IPS-NIHi11 (cell line): ENCODE data around the gene MPC2.
"Not testable (repeated sequence)": the region's sequence is repeated elsewhere in the genome, so short reads cannot be mapped to it uniquely, and the experiment has no call there.

Source experiments
- DNase-seq: peaks from one replicate; pipeline ENCODE4 v3.0.0; 2012; ENCODE audit warnings: mixed read lengths, low spot score

The MPC2 gene

DNA sequence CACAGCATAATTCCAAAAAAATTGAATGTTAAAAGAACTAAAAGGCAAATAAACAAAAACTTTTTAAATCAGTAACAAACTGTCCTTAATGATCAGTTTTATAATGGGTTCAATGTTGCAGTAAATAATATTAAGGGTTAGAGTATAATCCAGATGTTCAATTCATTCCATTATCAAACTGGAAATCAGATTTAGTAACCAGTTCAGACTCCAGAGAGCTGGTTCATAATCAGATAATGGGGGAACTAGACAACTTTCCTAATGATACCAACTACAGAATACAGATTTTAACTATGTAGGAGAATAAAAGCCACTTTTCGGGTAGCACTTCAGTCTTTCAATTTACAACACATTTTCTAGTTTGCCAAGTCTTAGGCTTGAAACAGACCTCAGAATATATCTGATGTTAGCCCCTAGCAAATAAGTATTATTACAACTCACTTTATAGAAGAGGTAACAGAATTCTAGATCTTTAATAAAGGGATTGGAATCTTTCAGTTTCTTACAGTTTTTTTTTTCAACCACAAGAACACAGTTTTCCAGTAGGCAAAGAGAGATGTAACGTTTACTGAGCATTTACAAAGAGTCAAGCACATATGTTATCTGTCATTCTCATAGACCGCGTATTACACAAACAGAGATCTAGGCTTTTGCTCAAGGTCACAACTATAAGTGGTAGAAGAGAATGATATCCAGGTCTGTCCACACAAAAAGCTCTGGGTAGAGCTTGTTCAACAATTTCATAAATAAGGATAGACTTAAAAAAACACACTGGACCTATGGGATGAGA, 2.3 kb downstream of the MPC2 start:
- no peak for DNase-seq

DNA sequence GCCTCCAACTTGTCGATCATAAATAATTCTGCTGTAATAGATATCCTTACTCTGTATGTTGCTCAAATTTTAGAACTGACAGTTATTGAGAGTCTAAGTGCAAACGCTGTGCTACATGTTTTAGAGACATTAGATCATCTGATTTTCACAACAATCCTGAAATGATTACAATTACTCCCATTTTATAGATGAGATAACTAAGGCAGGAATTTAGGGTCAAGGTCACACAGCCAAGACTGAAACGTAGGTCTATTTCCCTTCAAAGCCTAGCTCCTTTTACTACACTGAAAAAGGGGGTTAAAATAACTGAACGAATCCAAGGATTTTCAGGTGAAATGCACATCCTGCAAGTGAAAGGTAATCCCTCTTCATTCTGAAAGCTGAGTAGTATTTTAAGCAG, 3.1 kb downstream of the MPC2 start:
- DNase-seq = no peak

DNA sequence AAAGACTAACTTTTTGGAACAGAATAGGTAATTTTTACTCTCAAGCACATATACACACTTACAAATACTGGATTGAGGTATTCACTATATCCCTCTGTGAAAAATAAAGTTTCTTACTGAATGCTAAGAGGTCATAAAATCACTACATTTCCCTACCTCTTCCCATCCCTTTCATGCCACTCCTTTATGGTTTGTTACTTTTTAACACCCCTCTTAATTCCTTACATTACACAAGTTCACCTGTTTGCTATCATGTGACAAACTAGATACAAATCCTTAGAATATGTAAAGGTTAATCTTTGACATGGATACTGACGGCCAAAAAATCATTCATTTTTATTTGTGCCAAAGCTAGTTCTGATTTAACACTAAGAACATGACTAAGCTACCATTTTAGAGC, 7.1 kb downstream of the MPC2 start:
- DNase-seq = no peak

DNA sequence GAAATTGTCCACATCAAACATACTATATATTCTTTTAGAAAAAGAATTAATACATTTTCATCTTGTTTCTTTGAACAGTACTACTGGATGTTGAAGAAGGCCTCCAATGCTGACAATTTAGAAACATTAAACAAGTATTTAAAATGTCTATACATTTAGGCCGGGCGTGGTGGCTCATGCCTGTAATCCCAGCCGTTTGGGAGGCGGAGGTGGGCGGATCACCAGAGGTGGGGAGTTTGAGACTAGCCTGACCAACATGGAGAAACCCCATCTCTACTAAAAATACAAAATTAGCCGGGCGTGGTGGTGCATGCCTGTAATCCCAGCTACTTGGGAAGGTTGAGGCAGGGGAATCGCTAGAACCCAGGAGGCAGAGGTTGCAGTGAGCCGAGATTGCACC, 8.0 kb downstream of the MPC2 start:
- not testable (repeated sequence) for DNase-seq

DNA sequence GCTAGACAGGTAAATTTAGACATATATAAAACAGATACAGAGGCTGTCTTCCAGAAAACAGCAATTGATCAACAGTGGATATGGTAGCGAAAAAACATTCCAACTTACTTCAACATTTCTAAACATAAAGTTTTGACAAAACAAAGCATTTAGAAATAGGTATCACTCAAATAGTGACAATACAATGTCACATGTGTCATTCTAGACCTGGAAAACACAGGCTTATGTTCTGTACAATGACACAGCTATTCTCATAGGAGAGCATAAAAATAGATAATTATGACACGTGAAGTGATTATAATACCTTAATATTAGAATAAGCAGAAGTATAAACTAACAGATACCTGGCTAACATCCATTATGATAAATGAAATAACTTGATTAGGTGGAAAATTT, 8.4 kb downstream of the MPC2 start:
- no peak for DNase-seq

DNA sequence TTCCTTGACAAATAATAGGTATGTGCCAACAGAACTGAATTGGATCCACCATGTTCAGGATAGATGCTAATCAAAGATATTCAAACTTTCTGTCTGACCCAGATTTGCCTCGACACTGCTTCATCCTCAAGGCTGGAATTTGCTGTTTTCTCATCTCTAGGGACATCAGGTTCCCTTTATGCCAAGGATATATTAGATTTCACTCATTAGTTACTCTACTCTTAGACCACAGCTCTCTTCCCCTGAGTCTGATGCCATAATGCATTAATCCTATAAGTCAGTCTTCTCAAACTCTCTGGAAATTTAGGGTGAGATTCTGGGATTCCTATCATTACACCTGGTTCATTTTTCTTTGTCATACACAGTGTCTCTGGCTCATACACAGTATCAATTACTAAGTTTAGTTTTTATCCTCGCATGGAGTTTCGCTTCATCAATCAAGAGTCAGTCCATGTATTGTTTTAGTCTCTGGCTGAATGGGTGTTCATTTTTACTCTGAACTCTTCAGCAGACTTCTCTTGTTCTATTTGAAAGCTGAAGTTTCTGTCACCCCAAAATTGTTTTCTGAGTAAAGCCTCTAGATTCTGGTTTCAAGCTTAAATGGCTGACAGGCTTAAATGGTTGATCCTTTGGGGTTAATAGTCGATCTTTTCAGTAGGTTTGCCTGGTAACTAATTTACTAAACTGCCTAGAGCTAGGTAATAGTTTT, 9.7 kb downstream of the MPC2 start:
- no peak for DNase-seq

DNA sequence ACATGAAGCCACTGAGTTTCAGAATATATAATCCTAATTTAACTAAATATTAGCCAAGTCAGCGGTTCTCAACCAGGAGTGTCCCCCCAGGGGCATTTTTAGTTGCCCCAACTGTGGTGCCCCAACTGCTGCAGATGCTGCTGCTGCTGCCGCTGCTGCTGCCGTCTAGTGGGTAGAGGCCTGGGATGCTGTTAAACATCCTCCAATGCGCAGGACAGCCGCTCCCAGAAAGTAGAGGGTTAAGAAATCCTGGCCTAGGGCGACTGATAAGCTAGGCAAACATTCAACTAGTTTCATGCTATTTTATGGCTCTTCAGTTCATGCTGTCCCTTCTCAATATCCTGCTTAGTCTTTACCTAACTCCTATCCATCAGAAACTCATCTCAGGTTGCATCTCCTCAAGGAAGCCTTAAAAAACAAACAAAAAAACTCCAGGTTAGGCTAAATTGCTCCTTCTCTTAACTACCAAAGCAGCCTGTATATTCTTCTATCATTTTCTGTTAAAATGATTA, 10.3 kb downstream of the MPC2 start:
- no peak for DNase-seq

DNA sequence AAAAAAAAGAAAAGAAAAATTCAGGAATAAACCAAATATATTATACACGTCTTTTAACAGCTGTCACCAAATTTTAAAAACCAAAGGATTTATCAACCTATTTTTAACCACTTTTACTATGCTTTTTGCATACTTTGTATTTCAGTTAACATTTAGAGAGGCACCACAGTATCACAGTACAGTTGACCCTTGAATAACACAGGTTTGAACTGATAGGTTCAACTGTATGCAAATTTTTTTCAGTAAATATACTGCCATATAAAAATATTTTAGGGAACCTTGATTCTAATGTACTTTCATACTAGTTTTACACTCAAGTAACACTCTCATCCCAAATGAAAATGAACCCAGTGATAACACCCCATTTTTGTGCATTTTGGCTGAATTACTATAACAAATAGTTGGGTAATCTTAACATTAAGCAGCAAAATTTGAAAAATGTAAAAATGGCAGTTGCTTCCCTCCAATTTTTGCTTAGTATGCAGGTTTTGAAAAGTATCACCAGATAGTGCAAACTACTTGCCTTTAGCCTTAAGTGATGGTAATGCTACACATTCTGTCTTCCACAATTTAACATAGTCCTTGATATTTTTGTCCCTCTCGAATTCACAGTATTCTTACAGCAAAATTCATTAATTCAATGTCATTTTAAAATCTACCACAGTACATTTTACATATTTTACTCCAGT, 12.2 kb downstream of the MPC2 start:
- no peak for DNase-seq

DNA sequence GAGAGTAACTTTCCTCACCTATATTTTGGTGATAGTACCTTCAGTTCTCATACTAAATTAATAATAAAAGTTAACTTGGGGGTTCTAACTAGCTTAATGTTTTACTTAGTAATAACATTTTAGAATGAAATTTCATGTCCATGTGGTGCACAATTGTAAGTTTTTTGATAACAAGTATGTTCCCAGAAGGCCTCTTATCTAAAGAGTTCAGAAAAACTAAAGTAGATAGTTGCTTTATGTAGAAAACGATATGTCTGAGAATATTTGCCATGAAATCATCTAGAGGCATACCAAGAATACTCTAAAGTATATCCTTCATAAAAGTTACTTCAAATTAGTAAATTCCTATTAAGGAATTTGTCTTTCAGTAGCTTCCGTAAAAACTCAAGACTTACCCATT, 12.8 kb downstream of the MPC2 start:
- no peak for DNase-seq

DNA sequence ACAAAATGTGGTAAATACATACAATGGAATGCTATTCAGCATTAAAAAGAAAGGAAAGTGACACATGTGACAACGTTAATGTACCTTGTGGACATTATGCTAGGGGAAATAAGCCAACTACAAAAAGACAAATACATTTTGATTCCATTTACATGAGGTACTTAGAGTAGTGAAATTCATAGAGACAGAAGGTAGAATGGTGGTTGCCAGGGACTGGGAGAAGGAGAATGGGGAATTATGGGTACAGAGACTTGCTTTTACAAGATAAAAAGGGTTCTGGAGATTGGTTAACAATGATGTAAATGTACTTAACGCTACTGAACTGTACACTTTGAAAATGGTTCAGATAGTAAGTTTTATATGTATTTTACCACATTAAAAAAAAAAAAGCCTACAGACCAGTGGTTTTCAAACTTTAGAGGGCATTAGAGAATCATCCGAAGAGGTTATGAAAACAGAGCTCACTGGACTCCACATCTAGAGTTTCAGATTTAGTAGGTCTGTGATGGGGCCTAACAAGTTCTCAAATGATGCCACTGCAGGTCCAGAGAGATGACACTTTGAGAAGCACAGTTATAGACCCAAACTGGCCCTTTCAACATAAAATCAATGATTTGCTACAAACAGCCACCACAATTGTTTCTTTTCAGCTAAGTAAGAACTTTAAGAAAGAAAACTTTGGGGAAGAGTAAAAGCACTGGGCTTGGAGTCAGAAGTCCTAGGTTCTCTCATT, 13.4 kb downstream of the MPC2 start:
- DNase-seq = no peak

DNA sequence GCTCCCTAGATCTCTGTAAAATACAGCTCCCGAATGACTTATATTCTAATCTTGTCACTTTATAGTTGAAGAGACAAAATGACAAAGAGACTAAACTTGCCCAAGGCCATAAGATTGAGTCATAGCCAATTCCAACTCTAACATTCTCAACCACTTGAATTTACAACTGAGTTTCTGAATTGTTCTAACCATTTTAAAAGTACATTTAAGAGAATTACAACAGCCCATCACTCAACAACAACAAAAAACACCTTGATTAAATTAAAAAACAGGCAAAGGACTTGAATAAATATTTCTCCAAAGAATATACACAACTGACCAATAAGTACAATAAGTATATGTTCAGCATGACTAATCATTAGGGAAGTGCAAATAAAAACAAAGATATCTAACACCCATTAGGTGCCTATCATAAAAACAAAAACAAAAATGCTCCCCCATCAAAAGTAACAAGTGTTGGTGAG, 14.2 kb downstream of the MPC2 start:
- no peak for DNase-seq

DNA sequence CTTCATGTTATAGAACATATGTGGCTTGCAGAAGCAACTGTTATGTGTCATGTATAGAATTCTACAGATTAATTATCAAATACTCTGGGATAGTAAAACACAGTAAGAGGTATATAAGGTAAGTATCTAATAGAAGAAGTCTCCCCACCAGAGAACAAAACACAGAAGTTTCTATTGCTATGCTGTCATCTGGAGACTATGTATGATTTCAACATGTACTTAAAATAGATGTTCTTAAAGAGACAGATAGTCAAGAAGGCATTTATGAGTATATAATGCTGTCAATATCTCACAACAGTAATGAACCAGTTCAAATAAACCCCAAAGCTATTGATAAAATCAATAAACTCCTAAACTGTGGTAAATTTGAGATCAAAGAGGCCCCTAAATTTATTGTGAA, 14.8 kb downstream of the MPC2 start:
- no peak for DNase-seq

DNA sequence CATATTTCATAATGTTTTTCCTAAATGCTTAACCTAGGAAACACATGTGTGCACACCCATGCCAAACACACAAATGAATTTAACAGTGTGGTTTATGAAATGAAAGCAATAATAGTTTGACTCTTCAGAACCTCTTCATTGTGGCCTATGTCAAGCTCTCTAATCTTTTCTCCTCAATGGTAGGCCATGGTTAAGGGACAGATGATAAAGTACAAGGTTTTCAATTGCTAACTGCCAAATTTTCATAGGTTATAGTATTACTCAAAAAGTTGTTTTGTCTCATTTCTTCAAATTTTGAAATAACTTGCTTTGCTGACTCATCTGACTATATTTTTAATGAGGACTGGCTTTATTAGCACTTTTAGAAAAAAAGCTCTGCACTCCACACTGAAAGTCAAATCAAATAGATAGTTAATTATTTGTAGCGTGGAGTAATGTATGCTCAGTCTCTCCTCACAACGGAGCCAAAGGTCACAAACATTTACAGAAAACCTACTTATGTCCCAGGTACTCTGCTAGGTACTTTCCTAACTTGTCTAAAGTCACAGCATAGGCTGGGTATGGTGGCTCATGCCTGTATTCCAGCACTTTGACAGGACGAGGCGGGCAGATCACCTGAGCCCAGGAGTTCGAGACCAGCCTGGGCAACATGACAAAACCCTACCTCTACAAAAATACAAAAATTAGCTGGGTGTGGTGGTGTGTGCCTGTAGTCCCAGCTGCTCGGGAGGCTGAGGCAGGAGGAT, 19.9 kb downstream of the MPC2 start:
- no peak for DNase-seq

DNA sequence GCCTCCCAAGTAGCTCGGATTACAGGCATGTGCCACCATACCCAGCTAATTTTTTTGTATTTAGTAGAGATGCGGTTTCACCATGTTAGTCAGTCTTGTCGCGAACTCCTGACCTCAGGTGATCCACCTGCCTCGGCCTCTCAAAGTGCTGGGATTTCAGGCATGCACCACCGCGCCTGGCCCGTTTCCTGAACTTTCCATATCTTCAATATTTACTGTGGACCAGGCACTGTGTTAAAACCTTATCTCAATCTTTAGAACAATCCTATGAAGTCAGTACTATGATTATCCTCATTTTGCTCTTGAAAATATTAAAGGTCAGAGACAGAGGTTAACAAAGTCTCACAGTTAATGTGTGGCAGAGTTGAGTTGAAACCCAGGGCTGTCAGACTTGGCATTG, 21.3 kb downstream of the MPC2 start:
- DNase-seq = no peak

DNA sequence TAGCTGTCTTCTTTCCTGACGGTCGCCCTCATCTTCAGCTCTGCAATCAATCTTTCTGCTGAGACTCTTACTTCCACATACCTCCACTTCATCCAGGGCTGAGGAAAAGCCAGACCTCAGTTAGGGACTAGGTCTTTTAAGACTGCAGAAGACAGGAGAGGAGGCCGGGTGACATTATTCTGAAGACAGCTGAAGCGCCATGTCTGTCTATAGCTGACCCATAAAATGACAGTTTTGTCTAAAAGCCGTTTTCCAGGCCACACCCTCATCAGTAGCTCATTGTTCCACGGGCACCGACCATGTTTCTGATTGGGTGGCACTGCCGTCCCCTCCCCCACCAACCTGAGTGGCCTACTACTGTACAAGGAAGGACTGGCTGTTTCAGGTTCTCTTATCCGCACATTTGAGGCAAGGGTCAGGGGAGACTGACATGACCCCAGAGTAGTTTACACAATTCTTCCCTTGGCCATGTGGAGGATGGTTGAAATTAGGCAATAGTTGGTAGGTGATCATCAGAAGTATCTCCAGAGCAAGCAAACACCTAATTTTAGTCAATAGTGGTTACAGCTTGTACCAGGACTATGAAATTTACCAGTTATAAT, 22.9 kb downstream of the MPC2 start, which contains the start of gene ADCY10:
TSS of gene ADCY10 (minus strand) at position 240 of the 602 bp plus-strand sequence. CDS start 8,994 bp downstream, outside the sequence.
- DNase-seq = no peak

DNA sequence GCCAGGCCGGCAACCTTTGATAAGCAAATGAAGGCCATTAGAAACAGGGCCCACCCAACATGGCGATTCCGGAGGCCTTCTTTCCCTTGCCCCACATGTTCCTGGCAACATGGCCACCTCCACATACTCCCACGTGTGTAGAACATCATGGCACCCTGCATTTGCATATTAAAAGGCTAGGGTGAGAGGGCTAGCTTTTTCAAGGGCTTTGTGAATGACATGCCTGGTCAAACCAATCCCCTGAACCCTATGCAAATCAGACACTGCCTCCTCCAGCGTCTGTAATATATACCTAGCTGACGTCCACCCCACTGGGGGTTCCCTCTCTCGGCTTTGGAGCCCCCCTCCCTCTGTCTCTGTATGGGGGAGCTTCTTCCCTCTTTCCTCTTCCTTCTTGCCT, 24.6 kb downstream of the MPC2 start:
- DNase-seq = no peak

DNA sequence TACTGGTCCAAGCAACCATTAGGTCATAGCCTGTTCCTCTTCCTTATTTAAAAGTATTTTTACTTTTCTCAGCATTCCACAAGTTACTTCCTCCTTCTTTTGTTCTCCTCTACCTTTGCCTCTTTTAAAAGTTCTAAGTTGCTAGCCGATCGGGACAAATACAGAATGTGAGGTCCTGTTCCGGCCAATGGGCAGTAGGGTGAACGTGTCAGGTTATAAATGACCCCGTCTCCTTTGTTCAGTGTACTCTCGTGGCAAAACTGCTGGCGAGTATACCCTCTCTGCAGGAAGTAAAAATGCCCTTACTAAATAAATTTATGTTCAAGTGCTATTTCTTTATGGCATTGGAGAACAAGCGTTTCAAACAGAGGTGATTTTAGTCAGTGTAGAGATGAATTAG, 25.5 kb downstream of the MPC2 start:
- no peak for DNase-seq

DNA sequence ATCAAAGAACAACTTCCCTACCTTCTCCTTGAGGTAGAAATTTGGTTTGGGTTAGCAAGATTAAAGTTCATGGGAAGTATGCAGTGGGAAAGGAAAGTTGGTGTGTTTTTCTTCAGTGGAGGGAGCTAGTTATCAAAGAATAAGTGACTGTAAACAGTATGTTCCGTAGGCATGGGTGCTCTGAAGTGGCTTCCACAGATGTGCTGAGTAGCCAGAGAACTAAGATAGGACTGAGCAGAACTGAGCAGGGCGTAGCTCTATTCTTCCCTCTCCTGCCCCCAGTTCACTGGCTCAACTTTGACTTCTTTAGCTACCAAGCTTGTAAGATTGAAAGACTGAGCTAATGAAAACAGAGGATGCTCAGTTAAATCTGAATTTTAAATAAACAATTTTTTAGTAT, 26.3 kb downstream of the MPC2 start:
- DNase-seq = no peak

DNA sequence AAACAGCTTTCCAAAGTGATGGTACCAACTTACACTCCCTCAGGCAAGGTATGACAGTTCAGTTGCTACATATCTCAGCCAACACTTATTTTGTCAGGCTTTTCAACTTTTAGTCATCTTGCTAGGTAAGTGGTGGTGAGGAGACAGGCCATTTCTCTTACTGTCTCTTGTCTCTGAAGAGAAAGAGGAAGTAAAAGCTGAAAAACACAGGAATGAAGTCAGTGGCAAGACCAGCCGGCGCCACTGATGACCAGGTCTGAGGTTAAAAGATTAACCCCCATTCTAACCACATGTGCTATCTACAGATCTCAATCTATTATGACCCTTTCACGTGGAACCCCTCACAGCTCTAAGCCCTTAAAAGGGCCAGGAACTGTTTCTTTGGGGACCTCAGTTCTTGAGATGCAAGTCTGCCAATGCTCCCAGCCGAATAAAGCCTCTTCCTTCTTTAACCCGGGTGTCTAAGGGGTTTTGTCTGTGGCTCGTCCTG, 27.1 kb downstream of the MPC2 start:
- DNase-seq = no peak

DNA sequence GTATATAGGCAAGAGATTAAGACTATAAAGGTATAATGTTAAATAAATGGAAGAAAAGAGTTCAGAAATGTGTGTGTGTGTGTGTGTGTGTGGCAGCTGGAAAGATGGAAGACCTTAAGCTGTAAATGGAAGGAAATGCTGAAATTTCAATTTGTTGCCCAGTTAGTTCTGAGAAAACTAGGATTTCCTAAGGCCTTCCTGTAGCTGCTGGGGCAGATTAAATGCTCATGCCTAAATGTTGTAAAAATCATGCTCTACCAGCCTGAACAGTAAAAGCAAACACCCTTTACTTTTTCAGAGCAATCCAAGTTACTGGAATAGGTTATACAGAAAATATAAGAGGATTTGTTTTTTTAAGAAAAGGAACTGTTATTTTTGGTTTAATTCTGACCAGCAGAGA, 31.2 kb downstream of the MPC2 start:
- no peak for DNase-seq

DNA sequence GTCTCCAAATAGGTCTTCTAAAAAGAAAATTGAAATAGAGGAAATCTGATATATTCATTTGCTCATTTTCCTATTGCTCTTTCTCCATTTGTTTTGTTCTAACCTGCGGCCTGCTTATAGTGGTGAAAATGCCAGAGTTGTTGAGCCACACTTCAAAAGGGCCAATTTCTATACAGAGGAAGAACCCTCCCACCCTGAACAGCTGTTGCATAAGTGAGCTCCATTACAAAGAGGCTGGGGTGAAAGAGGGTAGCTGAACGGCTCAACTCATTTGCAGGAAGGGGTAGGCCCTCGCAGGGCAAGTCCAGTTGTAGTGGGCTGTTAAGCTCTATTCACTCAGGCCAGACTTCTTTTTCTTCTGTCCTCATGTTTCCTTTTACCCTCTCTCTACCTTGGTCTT, 31.7 kb downstream of the MPC2 start:
- peak; percentile 44 for DNase-seq
